Measurements from ENCODE around the gene ASIC2.

The ASIC2 gene

GRCh38 chr17:33260638-33261037 lies 32.5 kb downstream of the ASIC2 start:
- Histone ChIP-seq H3F3A (ENCODE audit: insufficient read depth) (no peaks in the 10 kb centered on the region), H3K9ac (ENCODE audit: low read length) (no peak overlapping the region), H3K27ac (ENCODE audit: low read depth, low read length) (no peak overlapping the region), H3K79me2 (ENCODE audit: insufficient read depth, low read length) (no peaks in the 10 kb centered on the region), H3K4me3 (ENCODE audit: insufficient read depth, low read length, poor library complexity, severe bottlenecking) (no peak overlapping the region), H3K9me3 (ENCODE audit: insufficient read depth, low read length) (no peaks in the 10 kb centered on the region), H3K27me3 (ENCODE audit: low read length) (no peaks in the 10 kb centered on the region), H2AFZ (ENCODE audit: low read depth, low read length, severe bottlenecking) (no peak overlapping the region), H3K36me3 (ENCODE audit: low read length) (no peaks in the 10 kb centered on the region), H3K9me2 (replicated peaks; ENCODE audit: insufficient read depth, low read length) (no peaks in the 10 kb centered on the region), H4K20me1 (ENCODE audit: low read depth, low read length) (no peaks in the 10 kb centered on the region), H3K4me2 (ENCODE audit: low read depth, low read length, poor library complexity, severe bottlenecking) (no peak overlapping the region)
- TF ChIP-seq EZH2phosphoT487 (conservative IDR thresholded peaks at IDR 0.05; ENCODE audit: low read length) (no peak), CTCF (IDR thresholded peaks at IDR 0.05; ENCODE audit: insufficient read depth, low read length, poor library complexity, severe bottlenecking) (no peak)

GRCh38 chr17:33258296-33258695 lies 34.8 kb downstream of the ASIC2 start:
- Histone ChIP-seq H2AFZ (ENCODE audit: low read depth, low read length, severe bottlenecking) (no peak overlapping the region), H3K79me2 (ENCODE audit: insufficient read depth, low read length) (no peaks in the 10 kb centered on the region), H3K27me3 (ENCODE audit: low read length) (no peaks in the 10 kb centered on the region), H3K36me3 (ENCODE audit: low read length) (no peaks in the 10 kb centered on the region), H3K9me3 (ENCODE audit: insufficient read depth, low read length) (no peaks in the 10 kb centered on the region), H3K9me2 (replicated peaks; ENCODE audit: insufficient read depth, low read length) (no peaks in the 10 kb centered on the region), H3K9ac (ENCODE audit: low read length) (no peak overlapping the region), H3K27ac (ENCODE audit: low read depth, low read length) (no peak overlapping the region), H3K4me3 (ENCODE audit: insufficient read depth, low read length, poor library complexity, severe bottlenecking) (no peak overlapping the region), H3F3A (ENCODE audit: insufficient read depth) (no peaks in the 10 kb centered on the region), H3K4me2 (ENCODE audit: low read depth, low read length, poor library complexity, severe bottlenecking) (no peak overlapping the region), H4K20me1 (ENCODE audit: low read depth, low read length) (no peaks in the 10 kb centered on the region)
- TF ChIP-seq CTCF (IDR thresholded peaks at IDR 0.05; ENCODE audit: insufficient read depth, low read length, poor library complexity, severe bottlenecking) = no peak
- no peak for TF ChIP-seq EZH2phosphoT487 (conservative IDR thresholded peaks at IDR 0.05; ENCODE audit: low read length)

- TF ChIP-seq CTCF (IDR thresholded peaks at IDR 0.05; ENCODE audit: insufficient read depth, low read length, poor library complexity, severe bottlenecking) (no peak), EZH2phosphoT487 (conservative IDR thresholded peaks at IDR 0.05; ENCODE audit: low read length) (no peak)
These were observed 47.9 kb downstream of the ASIC2 start for GRCh38 chr17:33245183-33245582.

More at GRCh38 chr17:33245183-33245582, 47.9 kb downstream of the ASIC2 start:
- Histone ChIP-seq H3K27ac (ENCODE audit: low read depth, low read length) (no peak overlapping the region), H2AFZ (ENCODE audit: low read depth, low read length, severe bottlenecking) (no peak overlapping the region), H3K9ac (ENCODE audit: low read length) (no peak overlapping the region), H3F3A (ENCODE audit: insufficient read depth) (no peaks in the 10 kb centered on the region), H3K9me3 (ENCODE audit: insufficient read depth, low read length) (no peaks in the 10 kb centered on the region), H3K9me2 (replicated peaks; ENCODE audit: insufficient read depth, low read length) (no peaks in the 10 kb centered on the region), H3K4me3 (ENCODE audit: insufficient read depth, low read length, poor library complexity, severe bottlenecking) (no peak overlapping the region), H3K79me2 (ENCODE audit: insufficient read depth, low read length) (no peaks in the 10 kb centered on the region), H3K27me3 (ENCODE audit: low read length) (no peaks in the 10 kb centered on the region), H3K36me3 (ENCODE audit: low read length) (no peaks in the 10 kb centered on the region), H4K20me1 (ENCODE audit: low read depth, low read length) (no peaks in the 10 kb centered on the region), H3K4me2 (ENCODE audit: low read depth, low read length, poor library complexity, severe bottlenecking) (no peak overlapping the region)

Data from SU-DHL-6 (cell line).